ENCODE data around the gene ELMO1.

- no peak for TF ChIP-seq POLR2A (IDR thresholded peaks at IDR 0.05; ENCODE audit: borderline replicate concordance, extremely low read depth, insufficient read depth, insufficient read length)
- TF ChIP-seq POLR2AphosphoS5 (IDR thresholded peaks at IDR 0.05; ENCODE audit: low read depth, low read length): no peak
- TF ChIP-seq, protein P1, sequence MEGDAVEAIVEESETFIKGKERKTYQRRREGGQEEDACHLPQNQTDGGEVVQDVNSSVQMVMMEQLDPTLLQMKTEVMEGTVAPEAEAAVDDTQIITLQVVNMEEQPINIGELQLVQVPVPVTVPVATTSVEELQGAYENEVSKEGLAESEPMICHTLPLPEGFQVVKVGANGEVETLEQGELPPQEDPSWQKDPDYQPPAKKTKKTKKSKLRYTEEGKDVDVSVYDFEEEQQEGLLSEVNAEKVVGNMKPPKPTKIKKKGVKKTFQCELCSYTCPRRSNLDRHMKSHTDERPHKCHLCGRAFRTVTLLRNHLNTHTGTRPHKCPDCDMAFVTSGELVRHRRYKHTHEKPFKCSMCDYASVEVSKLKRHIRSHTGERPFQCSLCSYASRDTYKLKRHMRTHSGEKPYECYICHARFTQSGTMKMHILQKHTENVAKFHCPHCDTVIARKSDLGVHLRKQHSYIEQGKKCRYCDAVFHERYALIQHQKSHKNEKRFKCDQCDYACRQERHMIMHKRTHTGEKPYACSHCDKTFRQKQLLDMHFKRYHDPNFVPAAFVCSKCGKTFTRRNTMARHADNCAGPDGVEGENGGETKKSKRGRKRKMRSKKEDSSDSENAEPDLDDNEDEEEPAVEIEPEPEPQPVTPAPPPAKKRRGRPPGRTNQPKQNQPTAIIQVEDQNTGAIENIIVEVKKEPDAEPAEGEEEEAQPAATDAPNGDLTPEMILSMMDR (IDR thresholded peaks at IDR 0.05 in 2 of 3, conservative IDR thresholded peaks at IDR 0.05 in 1 of 3; ENCODE audit: borderline replicate concordance in 1 of 3, insufficient read depth in 1 of 3, low read depth in 2 of 3, low read length in 2 of 3): no peak
- no peak for TF ChIP-seq ELF1 (IDR thresholded peaks at IDR 0.05; ENCODE audit: borderline replicate concordance, low read depth)
- TF ChIP-seq SIN3A (IDR thresholded peaks at IDR 0.05; ENCODE audit: low read depth): no peak
- TF ChIP-seq EZH2 (IDR thresholded peaks at IDR 0.05): no peak
- no peak for TF ChIP-seq EGR1 (IDR thresholded peaks at IDR 0.05; ENCODE audit: low read depth)
- TF ChIP-seq, protein P2, sequence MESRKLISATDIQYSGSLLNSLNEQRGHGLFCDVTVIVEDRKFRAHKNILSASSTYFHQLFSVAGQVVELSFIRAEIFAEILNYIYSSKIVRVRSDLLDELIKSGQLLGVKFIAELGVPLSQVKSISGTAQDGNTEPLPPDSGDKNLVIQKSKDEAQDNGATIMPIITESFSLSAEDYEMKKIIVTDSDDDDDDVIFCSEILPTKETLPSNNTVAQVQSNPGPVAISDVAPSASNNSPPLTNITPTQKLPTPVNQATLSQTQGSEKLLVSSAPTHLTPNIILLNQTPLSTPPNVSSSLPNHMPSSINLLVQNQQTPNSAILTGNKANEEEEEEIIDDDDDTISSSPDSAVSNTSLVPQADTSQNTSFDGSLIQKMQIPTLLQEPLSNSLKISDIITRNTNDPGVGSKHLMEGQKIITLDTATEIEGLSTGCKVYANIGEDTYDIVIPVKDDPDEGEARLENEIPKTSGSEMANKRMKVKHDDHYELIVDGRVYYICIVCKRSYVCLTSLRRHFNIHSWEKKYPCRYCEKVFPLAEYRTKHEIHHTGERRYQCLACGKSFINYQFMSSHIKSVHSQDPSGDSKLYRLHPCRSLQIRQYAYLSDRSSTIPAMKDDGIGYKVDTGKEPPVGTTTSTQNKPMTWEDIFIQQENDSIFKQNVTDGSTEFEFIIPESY (IDR thresholded peaks at IDR 0.05; ENCODE audit: extremely low read depth, insufficient replicate concordance, low read length): no peak
- no peak for TF ChIP-seq RAD21 (IDR thresholded peaks at IDR 0.05; ENCODE audit: low read depth)
- no peak for TF ChIP-seq CEBPB (IDR thresholded peaks at IDR 0.05; ENCODE audit: low read depth)
- no peak for TF ChIP-seq ZNF274 (IDR thresholded peaks at IDR 0.05; ENCODE audit: low read depth, low read length)
Observed at GRCh38 chr7:36868727-36869411, 579.8 kb downstream of the ELMO1 start.
